ENCODE measurements around the gene CTNND2. TPM values are rescaled to one million over a fixed set of nuclear protein-coding genes. Genes with fewer than 3 reads are reported as not detected.

The CTNND2 gene
- total and polyA plus RNA-seq, 2 donors (not counting 1 experiment from before 2014, with no cell fraction given), result not detected

- Mint-ChIP-seq H3K4me3 (no peak overlapping the region), H3K4me1 (no peaks in the 10 kb centered on the region), H3K27ac (no peak overlapping the region), H3K9me3 (ENCODE audit: insufficient read depth) (no peaks in the 10 kb centered on the region), H3K27me3 (peaks cover 5% of the 10 kb centered on the region)
- no peak for TF ChIP-seq CTCF (IDR thresholded peaks at IDR 0.05)
- no peak for TF ChIP-seq EZH2 (IDR thresholded peaks at IDR 0.05; ENCODE audit: borderline replicate concordance, insufficient read depth, low read depth, low read length, poor library complexity, severe bottlenecking)
- DNase-seq, result no peak
- ChIA-PET POLR2A (no interaction called here), CTCF (no interaction called here)
- Histone ChIP-seq H3K4me2 (replicated peaks; ENCODE audit: low read depth, low read length, poor library complexity, severe bottlenecking) (no peak overlapping the region), H3K27ac (ENCODE audit: low read length in 2 of 2) (no peak overlapping the region), H3K27me3 (replicated peaks in 1 of 4; ENCODE audit: control extremely low read depth in 1 of 4, control insufficient read depth in 3 of 4, insufficient read depth in 4 of 4, low read length in 3 of 4) (no peaks in the 10 kb centered on the region), H3K4me3 (ENCODE audit: control extremely low read depth in 1 of 5, extremely low read depth in 1 of 5, insufficient read depth in 1 of 5, low read depth in 2 of 5, low read length in 4 of 5) (no peak overlapping the region), H4K20me1 (ENCODE audit: control insufficient read depth, insufficient read depth, low read length, poor library complexity, severe bottlenecking) (no peaks in the 10 kb centered on the region), H3K9ac (ENCODE audit: low read length) (no peak overlapping the region), H3K9me3 (ENCODE audit: control extremely low read depth in 1 of 3, control insufficient read depth in 2 of 3, insufficient read depth in 1 of 3, low read length in 2 of 3) (no peaks in the 10 kb centered on the region), H2AFZ (ENCODE audit: insufficient read depth, low read depth, low read length, poor library complexity, severe bottlenecking) (no peak overlapping the region), H3K36me3 (replicated peaks in 1 of 2; ENCODE audit: control extremely low read depth in 1 of 2, control insufficient read depth in 1 of 2, extremely low read depth in 1 of 2, insufficient read depth in 2 of 2, low read length in 1 of 2) (no peaks in the 10 kb centered on the region), H3K4me1 (ENCODE audit: control insufficient read depth in 2 of 2, insufficient read depth in 2 of 2, low read length in 2 of 2) (no peaks in the 10 kb centered on the region), H3K79me2 (ENCODE audit: control insufficient read depth, insufficient read depth, low read length) (no peaks in the 10 kb centered on the region)
- intact Hi-C loops (cut with micrococcal nuclease), result no loop called here
- no peak for ATAC-seq (ENCODE audit: low read depth)
- WGBS (ENCODE audit: insufficient coverage), result no CpG with 5 or more reads among the region's 1 CpG
These were observed 733.0 kb downstream of the CTNND2 start for GRCh38 chr5:11171236-11171635.

GRCh38 chr5:11166923-11167322, 737.3 kb downstream of the CTNND2 start:
- intact Hi-C loops (cut with micrococcal nuclease), result no loop called here
- 67% methylated on average over 1 of the region's 7 CpGs for WGBS (ENCODE audit: insufficient coverage)

More at GRCh38 chr5:11166923-11167322, 737.3 kb downstream of the CTNND2 start:
- Mint-ChIP-seq H3K27me3 (peaks cover 5% of the 10 kb centered on the region), H3K4me3 (no peak overlapping the region), H3K4me1 (no peaks in the 10 kb centered on the region), H3K9me3 (ENCODE audit: insufficient read depth) (no peaks in the 10 kb centered on the region), H3K27ac (no peak overlapping the region)
- ATAC-seq (ENCODE audit: low read depth) (no peak), DNase-seq (no peak)
- H3K4me1 ChIP-seq (ENCODE audit: control insufficient read depth in 2 of 2, insufficient read depth in 2 of 2, low read length in 2 of 2), result no peaks in the 10 kb centered on the region
- POLR2A ChIA-PET, result no interaction called here
- no peaks in the 10 kb centered on the region for H3K27me3 ChIP-seq (replicated peaks in 1 of 4; ENCODE audit: control extremely low read depth in 1 of 4, control insufficient read depth in 3 of 4, insufficient read depth in 4 of 4, low read length in 3 of 4)
- H3K36me3 ChIP-seq (replicated peaks in 1 of 2; ENCODE audit: control extremely low read depth in 1 of 2, control insufficient read depth in 1 of 2, extremely low read depth in 1 of 2, insufficient read depth in 2 of 2, low read length in 1 of 2), result no peaks in the 10 kb centered on the region
- no peak overlapping the region for H3K9ac ChIP-seq (ENCODE audit: low read length)
- H3K9me3 ChIP-seq (ENCODE audit: control extremely low read depth in 1 of 3, control insufficient read depth in 2 of 3, insufficient read depth in 1 of 3, low read length in 2 of 3), result no peaks in the 10 kb centered on the region
- TF ChIP-seq EZH2 (IDR thresholded peaks at IDR 0.05; ENCODE audit: borderline replicate concordance, insufficient read depth, low read depth, low read length, poor library complexity, severe bottlenecking) (no peak), CTCF (IDR thresholded peaks at IDR 0.05) (no peak)
- H4K20me1 ChIP-seq (ENCODE audit: control insufficient read depth, insufficient read depth, low read length, poor library complexity, severe bottlenecking), result no peaks in the 10 kb centered on the region
- no peak overlapping the region for H3K4me2 ChIP-seq (replicated peaks; ENCODE audit: low read depth, low read length, poor library complexity, severe bottlenecking)
- no peak overlapping the region for H3K4me3 ChIP-seq (ENCODE audit: control extremely low read depth in 1 of 5, extremely low read depth in 1 of 5, insufficient read depth in 1 of 5, low read depth in 2 of 5, low read length in 4 of 5)
- H2AFZ ChIP-seq (ENCODE audit: insufficient read depth, low read depth, low read length, poor library complexity, severe bottlenecking), result no peak overlapping the region
- H3K79me2 ChIP-seq (ENCODE audit: control insufficient read depth, insufficient read depth, low read length), result no peaks in the 10 kb centered on the region
- CTCF ChIA-PET, result no interaction called here
- H3K27ac ChIP-seq (ENCODE audit: low read length in 2 of 2), result no peak overlapping the region
